ENCODE data around the gene STEAP4. TPM values are rescaled to one million over a fixed set of nuclear protein-coding genes. Genes with fewer than 3 reads are reported as not detected.

Gene STEAP4
- total RNA-seq, 1 experiment from 2014 or later: 0.10 TPM

DNA sequence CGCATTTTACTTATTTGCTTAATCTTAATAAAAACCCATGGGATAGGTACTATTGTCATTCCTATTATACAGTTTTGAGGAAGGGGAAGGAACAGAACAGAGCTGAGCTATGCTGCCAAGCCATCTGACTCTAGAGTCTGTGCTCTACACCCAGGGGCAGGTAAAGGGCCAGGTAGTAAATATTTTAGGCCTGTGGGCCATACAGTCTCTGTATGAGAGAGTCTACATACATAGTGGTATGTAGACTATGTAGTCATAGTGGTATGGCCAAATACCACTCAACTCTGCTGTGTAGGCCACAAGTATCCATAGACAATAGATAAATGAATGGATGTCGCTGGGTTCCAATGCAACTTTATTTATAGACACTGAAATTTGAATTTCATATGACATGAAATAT lies 83.4 kb downstream of the STEAP4 start:
- in situ Hi-C loops (cut with HindIII; ENCODE audit: low pct_unique_long_range_greater_than_20kb, low sequenced_read_pairs) (no loop called here), intact Hi-C loops (cut with micrococcal nuclease; ENCODE audit: unreplicated experiment) (no loop called here)
- TF ChIP-seq, protein P1, sequence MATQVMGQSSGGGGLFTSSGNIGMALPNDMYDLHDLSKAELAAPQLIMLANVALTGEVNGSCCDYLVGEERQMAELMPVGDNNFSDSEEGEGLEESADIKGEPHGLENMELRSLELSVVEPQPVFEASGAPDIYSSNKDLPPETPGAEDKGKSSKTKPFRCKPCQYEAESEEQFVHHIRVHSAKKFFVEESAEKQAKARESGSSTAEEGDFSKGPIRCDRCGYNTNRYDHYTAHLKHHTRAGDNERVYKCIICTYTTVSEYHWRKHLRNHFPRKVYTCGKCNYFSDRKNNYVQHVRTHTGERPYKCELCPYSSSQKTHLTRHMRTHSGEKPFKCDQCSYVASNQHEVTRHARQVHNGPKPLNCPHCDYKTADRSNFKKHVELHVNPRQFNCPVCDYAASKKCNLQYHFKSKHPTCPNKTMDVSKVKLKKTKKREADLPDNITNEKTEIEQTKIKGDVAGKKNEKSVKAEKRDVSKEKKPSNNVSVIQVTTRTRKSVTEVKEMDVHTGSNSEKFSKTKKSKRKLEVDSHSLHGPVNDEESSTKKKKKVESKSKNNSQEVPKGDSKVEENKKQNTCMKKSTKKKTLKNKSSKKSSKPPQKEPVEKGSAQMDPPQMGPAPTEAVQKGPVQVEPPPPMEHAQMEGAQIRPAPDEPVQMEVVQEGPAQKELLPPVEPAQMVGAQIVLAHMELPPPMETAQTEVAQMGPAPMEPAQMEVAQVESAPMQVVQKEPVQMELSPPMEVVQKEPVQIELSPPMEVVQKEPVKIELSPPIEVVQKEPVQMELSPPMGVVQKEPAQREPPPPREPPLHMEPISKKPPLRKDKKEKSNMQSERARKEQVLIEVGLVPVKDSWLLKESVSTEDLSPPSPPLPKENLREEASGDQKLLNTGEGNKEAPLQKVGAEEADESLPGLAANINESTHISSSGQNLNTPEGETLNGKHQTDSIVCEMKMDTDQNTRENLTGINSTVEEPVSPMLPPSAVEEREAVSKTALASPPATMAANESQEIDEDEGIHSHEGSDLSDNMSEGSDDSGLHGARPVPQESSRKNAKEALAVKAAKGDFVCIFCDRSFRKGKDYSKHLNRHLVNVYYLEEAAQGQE (IDR thresholded peaks at IDR 0.05; ENCODE audit: insufficient read depth in 1 of 2, low read depth in 2 of 2, low read length in 1 of 2): no peak
- TF ChIP-seq SIN3A (IDR thresholded peaks at IDR 0.05; ENCODE audit: borderline replicate concordance, insufficient read depth, low read depth, low read length): no peak
- TF ChIP-seq POLR2AphosphoS5 (IDR thresholded peaks at IDR 0.05; ENCODE audit: low read depth, low read length): no peak
- TF ChIP-seq TCF7L2 (IDR thresholded peaks at IDR 0.05; ENCODE audit: low read depth, low read length): no peak
- TF ChIP-seq, protein P2, sequence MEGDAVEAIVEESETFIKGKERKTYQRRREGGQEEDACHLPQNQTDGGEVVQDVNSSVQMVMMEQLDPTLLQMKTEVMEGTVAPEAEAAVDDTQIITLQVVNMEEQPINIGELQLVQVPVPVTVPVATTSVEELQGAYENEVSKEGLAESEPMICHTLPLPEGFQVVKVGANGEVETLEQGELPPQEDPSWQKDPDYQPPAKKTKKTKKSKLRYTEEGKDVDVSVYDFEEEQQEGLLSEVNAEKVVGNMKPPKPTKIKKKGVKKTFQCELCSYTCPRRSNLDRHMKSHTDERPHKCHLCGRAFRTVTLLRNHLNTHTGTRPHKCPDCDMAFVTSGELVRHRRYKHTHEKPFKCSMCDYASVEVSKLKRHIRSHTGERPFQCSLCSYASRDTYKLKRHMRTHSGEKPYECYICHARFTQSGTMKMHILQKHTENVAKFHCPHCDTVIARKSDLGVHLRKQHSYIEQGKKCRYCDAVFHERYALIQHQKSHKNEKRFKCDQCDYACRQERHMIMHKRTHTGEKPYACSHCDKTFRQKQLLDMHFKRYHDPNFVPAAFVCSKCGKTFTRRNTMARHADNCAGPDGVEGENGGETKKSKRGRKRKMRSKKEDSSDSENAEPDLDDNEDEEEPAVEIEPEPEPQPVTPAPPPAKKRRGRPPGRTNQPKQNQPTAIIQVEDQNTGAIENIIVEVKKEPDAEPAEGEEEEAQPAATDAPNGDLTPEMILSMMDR (IDR thresholded peaks at IDR 0.05): no peak
- H3K4me3 ChIP-seq (ENCODE audit: low read depth in 2 of 2, low read length in 2 of 2): no peak overlapping the region
- POLR2A ChIA-PET: no interaction called here
- no peaks in the 10 kb centered on the region for H3K27me3 ChIP-seq (ENCODE audit: control insufficient read depth, insufficient read depth, low read length)
- H3K36me3 ChIP-seq (ENCODE audit: control insufficient read depth, insufficient read depth, low read length): peaks cover under 1% of the 10 kb centered on the region
- peaks cover 12% of the 10 kb centered on the region for H3K4me1 ChIP-seq (ENCODE audit: control insufficient read depth, insufficient read depth, low read length)
- ATAC-seq (no peak), DNase-seq (ENCODE audit: low read depth, low spot score) (no peak)
- no peaks in the 10 kb centered on the region; the same call in 1 of the 2 replicates for H3K9me3 ChIP-seq (ENCODE audit: control insufficient read depth, insufficient read depth, low read depth, low read length)
- CTCF ChIA-PET: no interaction called here
- no peak overlapping the region for H3K27ac ChIP-seq (ENCODE audit: low read length)
- BruUV-seq (replicated peaks): no TSS peak

Other genes with a start within 250 kb of the STEAP4 start
- gene SRI, start 86.9 kb downstream of the STEAP4 start, total RNA-seq (2021; ENCODE audit: unreplicated experiment): 138 TPM

Measured in Panc1 (cell line).